Activated T-cell treated with anti-CD3 and anti-CD28 coated beads for 4 hours (primary cell): ENCODE measurements around the gene HIGD1B.

Source experiments
- DNase-seq: peaks from one replicate; pipeline ENCODE4 v3.0.0-alpha.2; 2020

HIGD1B gene

GRCh38 chr17:44880062-44880461 is 32.4 kb downstream of the HIGD1B start:
- DNase-seq = no peak

- DNase-seq = no peak
Observed at GRCh38 chr17:44881145-44881544, 33.5 kb downstream of the HIGD1B start.

- no peak for DNase-seq
Observed at GRCh38 chr17:44884941-44885340, 37.3 kb downstream of the HIGD1B start.

- no peak for DNase-seq
Observed at GRCh38 chr17:44887016-44887415, 39.3 kb downstream of the HIGD1B start.

GRCh38 chr17:44887971-44888954 is 40.6 kb downstream of the HIGD1B start:
- DNase-seq = no peak

- DNase-seq = no peak
Observed at GRCh38 chr17:44889003-44889402, 41.3 kb downstream of the HIGD1B start.

- no peak for DNase-seq
Observed at GRCh38 chr17:44892250-44892649, 44.6 kb downstream of the HIGD1B start.

GRCh38 chr17:44894642-44895041 is 47.0 kb downstream of the HIGD1B start:
- DNase-seq = no peak

- no peak for DNase-seq
Observed at GRCh38 chr17:44898768-44899073, 51.0 kb downstream of the HIGD1B start.

GRCh38 chr17:44899074-44899782 is 51.5 kb downstream of the HIGD1B start, which contains the start of gene EFTUD2:
Gene EFTUD2 (minus strand): TSS chr17:44899445. CDS start chr17:44894521, 4,924 bp downstream.
- DNase-seq = peak; percentile 93
